ENCODE results near the gene ACBD6.
"Not testable (repeated sequence)": the region's sequence is repeated elsewhere in the genome, so short reads cannot be mapped to it uniquely, and the experiment has no call there.

ACBD6 gene

GRCh38 chr1:180488661-180489060 lies 13.7 kb downstream of the ACBD6 start:
- no peak for DNase-seq (ENCODE audit: low read depth)

GRCh38 chr1:180486092-180486491 lies 16.3 kb downstream of the ACBD6 start:
- DNase-seq (ENCODE audit: low read depth): no peak

- no peak for DNase-seq (ENCODE audit: low read depth)
Measured at GRCh38 chr1:180484490-180484889, 17.9 kb downstream of the ACBD6 start.

GRCh38 chr1:180482425-180483275 lies 19.7 kb downstream of the ACBD6 start:
- DNase-seq (ENCODE audit: low read depth): peak; percentile 57

- no peak for DNase-seq (ENCODE audit: low read depth)
Measured at GRCh38 chr1:180470031-180470430, 32.3 kb downstream of the ACBD6 start.

GRCh38 chr1:180468311-180468710 lies 34.1 kb downstream of the ACBD6 start:
- DNase-seq (ENCODE audit: low read depth): no peak

- peak; percentile 10 for DNase-seq (ENCODE audit: low read depth)
Measured at GRCh38 chr1:180462102-180462501, 40.3 kb downstream of the ACBD6 start.

- DNase-seq (ENCODE audit: low read depth): not testable (repeated sequence)
Measured at GRCh38 chr1:180461682-180462081, 40.7 kb downstream of the ACBD6 start.

GRCh38 chr1:180458807-180459206 lies 43.6 kb downstream of the ACBD6 start:
- no peak for DNase-seq (ENCODE audit: low read depth)

GRCh38 chr1:180456191-180456590 lies 46.2 kb downstream of the ACBD6 start:
- DNase-seq (ENCODE audit: low read depth): no peak

- DNase-seq (ENCODE audit: low read depth): no peak
Measured at GRCh38 chr1:180451504-180451903, 50.9 kb downstream of the ACBD6 start.

GRCh38 chr1:180444522-180444921 lies 57.9 kb downstream of the ACBD6 start:
- DNase-seq (ENCODE audit: low read depth): no peak

GRCh38 chr1:180440335-180440734 lies 62.0 kb downstream of the ACBD6 start:
- no peak for DNase-seq (ENCODE audit: low read depth)

GRCh38 chr1:180435566-180435965 lies 66.8 kb downstream of the ACBD6 start:
- DNase-seq (ENCODE audit: low read depth): no peak

GRCh38 chr1:180433873-180434272 lies 68.5 kb downstream of the ACBD6 start:
- no peak for DNase-seq (ENCODE audit: low read depth)

- no peak for DNase-seq (ENCODE audit: low read depth)
Measured at GRCh38 chr1:180431683-180432082, 70.7 kb downstream of the ACBD6 start.

GRCh38 chr1:180428782-180429695 lies 73.3 kb downstream of the ACBD6 start:
- no peak for DNase-seq (ENCODE audit: low read depth)

GRCh38 chr1:180425952-180426351 lies 76.4 kb downstream of the ACBD6 start:
- DNase-seq (ENCODE audit: low read depth): no peak

GRCh38 chr1:180424848-180425457 lies 77.4 kb downstream of the ACBD6 start:
- DNase-seq (ENCODE audit: low read depth): no peak

GRCh38 chr1:180421614-180422013 lies 80.8 kb downstream of the ACBD6 start:
- no peak for DNase-seq (ENCODE audit: low read depth)

- not testable (repeated sequence) for DNase-seq (ENCODE audit: low read depth)
Measured at GRCh38 chr1:180421145-180421544, 81.2 kb downstream of the ACBD6 start.

- DNase-seq (ENCODE audit: low read depth): peak; percentile 57
Measured at GRCh38 chr1:180415985-180416633, 86.3 kb downstream of the ACBD6 start.
